Measurements from ENCODE around the gene ATF6B. TPM values are rescaled to one million over a fixed set of nuclear protein-coding genes. Genes with fewer than 3 reads are reported as not detected.

The ATF6B gene
- total RNA-seq, 4 donors from 2014 or later = 41.5 to 63.5 (median 57.3) TPM

GRCh38 chr6:32111424-32112066 lies 16.5 kb downstream of the ATF6B start:
- Histone ChIP-seq H3K27ac (peak overlapping the region in 1 of 3 donors; percentile 12), H3K9me3 (no peaks in the 10 kb centered on the region), H3K27me3 (no peaks in the 10 kb centered on the region), H3K4me3 (replicated peaks in 1 of 3) (no peak overlapping the region), H3K4me1 (peaks cover 16 to 78% of the 10 kb centered on the region in 2 donors), H3K36me3 (peaks cover 10% of the 10 kb centered on the region in 2 donors)
- WGBS, 2 donors = 67 to 72% methylated on average over 7 of the region's 7 CpGs
- TF ChIP-seq CTCF (IDR thresholded peaks at IDR 0.05) (no peak), POLR2A (IDR thresholded peaks at IDR 0.05) (no peak)
- DNase-seq = no peak
- intact Hi-C loops (cut with DNase I) = loop anchor here (10.0 kb wide), 1 partner anchor 67 kb away; no protein-coding TSS in a partner anchor

- Histone ChIP-seq H3K4me1 (peaks cover 16 to 78% of the 10 kb centered on the region in 2 donors), H3K36me3 (peaks cover 1 to 3% of the 10 kb centered on the region in 2 donors), H3K9me3 (no peaks in the 10 kb centered on the region), H3K27ac (peak overlapping the region in 2 of 3 donors; percentile 66 to 75), H3K4me3 (replicated peaks in 1 of 3) (no peak overlapping the region), H3K27me3 (no peaks in the 10 kb centered on the region)
- intact Hi-C loops (cut with DNase I) = loop anchor here (10.0 kb wide), 1 partner anchor 66 kb away; no protein-coding TSS in a partner anchor
- DNase-seq = no peak
- WGBS, 2 donors = 49 to 61% methylated on average over 3 to 5 of the region's 7 CpGs
- TF ChIP-seq CTCF (IDR thresholded peaks at IDR 0.05) (no peak), POLR2A (IDR thresholded peaks at IDR 0.05) (no peak)
Measured at GRCh38 chr6:32110632-32111031, 17.4 kb downstream of the ATF6B start.

- H3K27ac ChIP-seq = peak overlapping the region in 2 of 3 donors; percentile 66 to 75
- intact Hi-C loops (cut with DNase I) = loop anchor here (10.0 kb wide), 1 partner anchor 65 kb away; no protein-coding TSS in a partner anchor
- TF ChIP-seq POLR2A (IDR thresholded peaks at IDR 0.05) = no peak
- no peak for TF ChIP-seq CTCF (IDR thresholded peaks at IDR 0.05)
- no peaks in the 10 kb centered on the region for H3K36me3 ChIP-seq
- 35 to 42% methylated on average over 6 of the region's 6 CpGs for WGBS, 2 donors
- no peak overlapping the region for H3K4me3 ChIP-seq (replicated peaks in 1 of 3)
- no peaks in the 10 kb centered on the region for H3K27me3 ChIP-seq
- no peaks in the 10 kb centered on the region for H3K9me3 ChIP-seq
- no peak for DNase-seq
- H3K4me1 ChIP-seq = peaks cover 16 to 76% of the 10 kb centered on the region in 2 donors
Measured at GRCh38 chr6:32109765-32110160, 18.3 kb downstream of the ATF6B start.

GRCh38 chr6:32109114-32109764 lies 18.8 kb downstream of the ATF6B start, which contains the start of gene TNXB:
Gene TNXB (minus strand): TSS chr6:32109338. CDS start chr6:32098198, 11,140 bp downstream.
- Histone ChIP-seq H3K9me3 (no peaks in the 10 kb centered on the region), H3K27ac (peak within 1 kb of the TSS; percentile 66 to 78 (median 75)), H3K27me3 (no peaks in the 10 kb centered on the region), H3K4me3 (replicated peaks in 1 of 3) (peak within 1 kb of the TSS in 1 of 3 donors; percentile 33), H3K36me3 (no peaks in the 10 kb centered on the region), H3K4me1 (peaks cover 16 to 71% of the 10 kb centered on the region in 2 donors)
- WGBS, 2 donors = 8 to 17% methylated on average over 12 of the region's 12 CpGs
- intact Hi-C loops (cut with DNase I) = no loop called here
- no peak for DNase-seq
- TF ChIP-seq POLR2A (IDR thresholded peaks at IDR 0.05) (peak; percentile 5 to 13), CTCF (IDR thresholded peaks at IDR 0.05) (no peak)

GRCh38 chr6:32108727-32109113 lies 19.3 kb downstream of the ATF6B start:
- no peaks in the 10 kb centered on the region for H3K36me3 ChIP-seq
- H3K4me1 ChIP-seq = peaks cover 11 to 66% of the 10 kb centered on the region in 2 donors
- no peaks in the 10 kb centered on the region for H3K27me3 ChIP-seq
- no peak for DNase-seq
- H3K27ac ChIP-seq = peak overlapping the region; percentile 66 to 78 (median 75)
- TF ChIP-seq POLR2A (IDR thresholded peaks at IDR 0.05) (no peak), CTCF (IDR thresholded peaks at IDR 0.05) (no peak)
- intact Hi-C loops (cut with DNase I) = no loop called here
- H3K9me3 ChIP-seq = no peaks in the 10 kb centered on the region
- WGBS, 2 donors = 38 to 42% methylated on average over 6 of the region's 6 CpGs
- H3K4me3 ChIP-seq (replicated peaks in 1 of 3) = peak overlapping the region in 1 of 3 donors; percentile 33
